ENCODE data around the gene CD200R1L.

The CD200R1L gene

GRCh38 chr3:112803467-112803866 is 43.2 kb downstream of the CD200R1L start:
- TF ChIP-seq CTCF (conservative IDR thresholded peaks at IDR 0.05; ENCODE audit: low read length) (no peak), EZH2phosphoT487 (IDR thresholded peaks at IDR 0.05; ENCODE audit: borderline replicate concordance) (no peak)
- no peak overlapping the region for H2AFZ ChIP-seq (ENCODE audit: low read length)
- no peaks in the 10 kb centered on the region for H3K36me3 ChIP-seq (ENCODE audit: insufficient read depth, low read length)
- H3K9me3 ChIP-seq (ENCODE audit: insufficient read depth, low read depth, low read length) = no peaks in the 10 kb centered on the region
- no peak overlapping the region for H3K4me3 ChIP-seq (ENCODE audit: low read length, poor library complexity, severe bottlenecking)
- H3K79me2 ChIP-seq (ENCODE audit: insufficient read depth, low read length) = no peaks in the 10 kb centered on the region
- H3K4me2 ChIP-seq (ENCODE audit: low read depth, low read length, poor library complexity, severe bottlenecking) = no peak overlapping the region
- no peak overlapping the region for H3K9ac ChIP-seq (ENCODE audit: low read depth, low read length, poor library complexity, severe bottlenecking)
- peaks cover 5% of the 10 kb centered on the region for H3K4me1 ChIP-seq (ENCODE audit: insufficient read depth, low read length, poor library complexity, severe bottlenecking)
- no peaks in the 10 kb centered on the region for H4K20me1 ChIP-seq (ENCODE audit: insufficient read depth, low read length, poor library complexity, severe bottlenecking)
- H3K27me3 ChIP-seq (ENCODE audit: insufficient read depth, low read length, poor library complexity, severe bottlenecking) = no peaks in the 10 kb centered on the region
- H3F3A ChIP-seq (ENCODE audit: low read depth) = no peaks in the 10 kb centered on the region
- H3K9me2 ChIP-seq (replicated peaks; ENCODE audit: low read depth, low read length) = no peaks in the 10 kb centered on the region

- Histone ChIP-seq H4K20me1 (ENCODE audit: insufficient read depth, low read length, poor library complexity, severe bottlenecking) (no peaks in the 10 kb centered on the region), H3K9me2 (replicated peaks; ENCODE audit: low read depth, low read length) (no peaks in the 10 kb centered on the region), H3K9ac (ENCODE audit: low read depth, low read length, poor library complexity, severe bottlenecking) (no peak overlapping the region), H3K27me3 (ENCODE audit: insufficient read depth, low read length, poor library complexity, severe bottlenecking) (no peaks in the 10 kb centered on the region), H2AFZ (ENCODE audit: low read length) (0 out of 2 replicates have a peak overlapping the region, but pooled peaks have one; percentile 41), H3K4me1 (ENCODE audit: insufficient read depth, low read length, poor library complexity, severe bottlenecking) (no peaks in the 10 kb centered on the region), H3K79me2 (ENCODE audit: insufficient read depth, low read length) (no peaks in the 10 kb centered on the region), H3K4me2 (ENCODE audit: low read depth, low read length, poor library complexity, severe bottlenecking) (no peak overlapping the region), H3K4me3 (ENCODE audit: low read length, poor library complexity, severe bottlenecking) (no peak overlapping the region), H3K9me3 (ENCODE audit: insufficient read depth, low read depth, low read length) (no peaks in the 10 kb centered on the region), H3K36me3 (ENCODE audit: insufficient read depth, low read length) (no peaks in the 10 kb centered on the region), H3F3A (ENCODE audit: low read depth) (no peaks in the 10 kb centered on the region)
- TF ChIP-seq CTCF (conservative IDR thresholded peaks at IDR 0.05; ENCODE audit: low read length) (no peak), EZH2phosphoT487 (IDR thresholded peaks at IDR 0.05; ENCODE audit: borderline replicate concordance) (no peak)
Measured at GRCh38 chr3:112802338-112802737, 44.3 kb downstream of the CD200R1L start.

- H3K9ac ChIP-seq (ENCODE audit: low read depth, low read length, poor library complexity, severe bottlenecking) = no peak overlapping the region
- H3K79me2 ChIP-seq (ENCODE audit: insufficient read depth, low read length) = no peaks in the 10 kb centered on the region
- H3F3A ChIP-seq (ENCODE audit: low read depth) = no peaks in the 10 kb centered on the region
- no peaks in the 10 kb centered on the region for H4K20me1 ChIP-seq (ENCODE audit: insufficient read depth, low read length, poor library complexity, severe bottlenecking)
- no peaks in the 10 kb centered on the region for H3K9me2 ChIP-seq (replicated peaks; ENCODE audit: low read depth, low read length)
- H3K27me3 ChIP-seq (ENCODE audit: insufficient read depth, low read length, poor library complexity, severe bottlenecking) = no peaks in the 10 kb centered on the region
- H3K36me3 ChIP-seq (ENCODE audit: insufficient read depth, low read length) = no peaks in the 10 kb centered on the region
- no peaks in the 10 kb centered on the region for H3K4me1 ChIP-seq (ENCODE audit: insufficient read depth, low read length, poor library complexity, severe bottlenecking)
- H3K4me2 ChIP-seq (ENCODE audit: low read depth, low read length, poor library complexity, severe bottlenecking) = no peak overlapping the region
- peak overlapping the region; percentile 72 for H2AFZ ChIP-seq (ENCODE audit: low read length)
- TF ChIP-seq CTCF (conservative IDR thresholded peaks at IDR 0.05; ENCODE audit: low read length) (no peak), EZH2phosphoT487 (IDR thresholded peaks at IDR 0.05; ENCODE audit: borderline replicate concordance) (no peak)
- H3K9me3 ChIP-seq (ENCODE audit: insufficient read depth, low read depth, low read length) = no peaks in the 10 kb centered on the region
- no peak overlapping the region for H3K4me3 ChIP-seq (ENCODE audit: low read length, poor library complexity, severe bottlenecking)
Measured at GRCh38 chr3:112799946-112800345, 46.7 kb downstream of the CD200R1L start.

Data from Loucy (cell line).